Parathyroid adenoma (tissue), 2 donors: Measurements from ENCODE around the gene LACTB.

Source experiments
- H2AFZ ChIP-seq: fragments of 300-600 bp; sonication (generic); one replicate; pipeline ENCODE4 v1.7.0; 2017; ENCODE audit warnings: antibody characterized with exemption, mild to moderate bottlenecking
- H3K27ac ChIP-seq: fragments of 300-600 bp; sonication (generic); one replicate; pipeline ENCODE4 v1.7.0; 2017
- H3K27me3 ChIP-seq: fragments of 300-600 bp; sonication (generic); one replicate; pipeline ENCODE4 v1.7.0; 2017; ENCODE audit warnings: low read length; ENCODE audit not compliant: control insufficient read depth, insufficient read depth
- H3K36me3 ChIP-seq: fragments of 300-600 bp; sonication (generic); one replicate; pipeline ENCODE4 v1.7.0; 2017; ENCODE audit warnings: low read length; ENCODE audit not compliant: control insufficient read depth, insufficient read depth
- H3K4me1 ChIP-seq: fragments of 300-600 bp; sonication (generic); one replicate; pipeline ENCODE4 v1.7.0; 2017; ENCODE audit warnings: control low read depth
- H3K4me2 ChIP-seq: fragments of 300-600 bp; sonication (generic); one replicate; pipeline ENCODE4 v1.7.0; 2017; ENCODE audit warnings: low read length
- H3K4me3 ChIP-seq: fragments of 300-600 bp; sonication (generic); one replicate; pipeline ENCODE4 v1.7.0; 2017; ENCODE audit warnings: low read depth, low read length
- H3K79me2 ChIP-seq: fragments of 300-600 bp; sonication (generic); one replicate; pipeline ENCODE4 v1.7.0; 2017; ENCODE audit warnings: control low read depth
- H3K9ac ChIP-seq: fragments of 300-600 bp; sonication (generic); one replicate; pipeline ENCODE4 v1.7.0; 2017; ENCODE audit warnings: mild to moderate bottlenecking
- H3K9me3 ChIP-seq: fragments of 300-600 bp; sonication (generic); one replicate; pipeline ENCODE4 v1.7.0; 2017; ENCODE audit warnings: low read length; ENCODE audit not compliant: control insufficient read depth
- CTCF ChIP-seq: fragments of 300-600 bp; sonication (generic); IDR thresholded peaks from one replicate; pipeline ENCODE4 v1.7.0; 2017; ENCODE audit warnings: antibody characterized with exemption, mild to moderate bottlenecking
- donor health status: primary hyperparathyroidism.

The LACTB gene

GRCh38 chr15:63145426-63145825 lies 23.8 kb downstream of the LACTB start:
- Histone ChIP-seq H3K9me3 (no peaks in the 10 kb centered on the region), H3K9ac (no peak overlapping the region), H3K4me1 (no peaks in the 10 kb centered on the region), H3K4me2 (no peak overlapping the region), H3K27me3 (no peaks in the 10 kb centered on the region), H3K4me3 (no peak overlapping the region), H3K27ac (no peak overlapping the region), H2AFZ (no peak overlapping the region), H3K36me3 (no peaks in the 10 kb centered on the region), H3K79me2 (no peaks in the 10 kb centered on the region)
- no peak for TF ChIP-seq CTCF

- H3K79me2 ChIP-seq, result no peaks in the 10 kb centered on the region
- no peaks in the 10 kb centered on the region for H3K27me3 ChIP-seq
- TF ChIP-seq CTCF, result no peak
- H3K4me1 ChIP-seq, result no peaks in the 10 kb centered on the region
- no peak overlapping the region for H3K9ac ChIP-seq
- no peak overlapping the region for H2AFZ ChIP-seq
- H3K27ac ChIP-seq, result no peak overlapping the region
- no peak overlapping the region for H3K4me2 ChIP-seq
- H3K9me3 ChIP-seq, result no peaks in the 10 kb centered on the region
- H3K36me3 ChIP-seq, result no peaks in the 10 kb centered on the region
- no peak overlapping the region for H3K4me3 ChIP-seq
These were observed 25.0 kb downstream of the LACTB start for GRCh38 chr15:63146684-63147083.

GRCh38 chr15:63151665-63152064 lies 30.0 kb downstream of the LACTB start:
- Histone ChIP-seq H2AFZ (no peak overlapping the region), H3K27ac (no peak overlapping the region), H3K9ac (no peak overlapping the region), H3K4me3 (no peak overlapping the region), H3K36me3 (no peaks in the 10 kb centered on the region), H3K79me2 (no peaks in the 10 kb centered on the region), H3K4me1 (no peaks in the 10 kb centered on the region), H3K4me2 (no peak overlapping the region), H3K27me3 (no peaks in the 10 kb centered on the region), H3K9me3 (no peaks in the 10 kb centered on the region)
- no peak for TF ChIP-seq CTCF

GRCh38 chr15:63155486-63155885 lies 33.8 kb downstream of the LACTB start:
- no peak overlapping the region for H3K4me3 ChIP-seq
- H3K4me2 ChIP-seq, result no peak overlapping the region
- no peaks in the 10 kb centered on the region for H3K9me3 ChIP-seq
- H3K27ac ChIP-seq, result no peak overlapping the region
- no peak overlapping the region for H3K9ac ChIP-seq
- H3K79me2 ChIP-seq, result no peaks in the 10 kb centered on the region
- H3K36me3 ChIP-seq, result no peaks in the 10 kb centered on the region
- no peak for TF ChIP-seq CTCF
- H3K27me3 ChIP-seq, result no peaks in the 10 kb centered on the region
- H3K4me1 ChIP-seq, result no peaks in the 10 kb centered on the region
- no peak overlapping the region for H2AFZ ChIP-seq

GRCh38 chr15:63156086-63156710 lies 34.5 kb downstream of the LACTB start:
- H3K4me1 ChIP-seq, result no peaks in the 10 kb centered on the region
- peak overlapping the region; percentile 96 for H3K4me3 ChIP-seq
- peak overlapping the region; percentile 58 for H3K4me2 ChIP-seq
- H2AFZ ChIP-seq, result peak overlapping the region; percentile 85
- H3K79me2 ChIP-seq, result no peaks in the 10 kb centered on the region
- no peaks in the 10 kb centered on the region for H3K36me3 ChIP-seq
- TF ChIP-seq CTCF, result no peak
- H3K27ac ChIP-seq, result peak overlapping the region; percentile 89
- no peaks in the 10 kb centered on the region for H3K27me3 ChIP-seq
- no peaks in the 10 kb centered on the region for H3K9me3 ChIP-seq
- no peak overlapping the region for H3K9ac ChIP-seq
